GM12878 (cell line): ENCODE measurements around the gene MAD1L1. TPM values are rescaled to one million over a fixed set of nuclear protein-coding genes. Genes with fewer than 3 reads are reported as not detected.

Source experiments
- ATAC-seq: fragments of 200-7000 bp; cut with Tn5 transposase; 3 replicates; pipeline ENCODE4 v1.9.1; 2020; ENCODE audit warnings: mild to moderate bottlenecking, moderate library complexity
- BruUV-seq: library from RNA; stranded (reverse); fragments of 400-500 nt; replicated peaks from 2 replicates; lab custom pipeline; 2021; lab: Mats Ljungman, UMichigan
- CTCF ChIA-PET: fragments of 300-600 bp; sonication (Branson Sonifier 250); formaldehyde crosslinking; extraction: SDS; loops from one replicate; lab custom pipeline; 2021; ENCODE audit warnings: inconsistent platforms; lab: Yijun Ruan, JAX
- POLR2A ChIA-PET: fragments of 350-600 bp; formaldehyde crosslinking; extraction: SDS; loops from one replicate; lab custom pipeline; 2021; ENCODE audit warnings: inconsistent platforms; lab: Charles Lee
- RAD21 ChIA-PET: fragments of 300-600 bp; sonication (Branson Sonifier 250); formaldehyde crosslinking; loops from one replicate; lab custom pipeline; 2023; ENCODE audit warnings: antibody characterized with exemption; ENCODE audit not compliant: unreplicated experiment; lab: Charles Lee
- SMC1A ChIA-PET: fragments of 300-600 bp; sonication (Branson Sonifier 250); formaldehyde crosslinking; loops from one replicate; lab custom pipeline; 2023; ENCODE audit not compliant: unreplicated experiment, uncharacterized antibody; lab: Charles Lee
- DNase-seq: peaks from one replicate; pipeline ENCODE4 v3.0.0-alpha.2; 2011; ENCODE audit warnings: low read depth, low spot score
- FAIRE-seq: peaks from 3 replicates; lab custom pipeline; 2011; peaks lifted over from hg19 to GRCh38; lab: Jason Lieb, UNC
- H2AFZ ChIP-seq: 2 replicates; pipeline ENCODE4 v1.6.0; 2011; ENCODE audit warnings: low read depth, low read length, control low read depth; ENCODE audit not compliant: control insufficient read depth
- H3K27ac ChIP-seq: 2 replicates; pipeline ENCODE4 v1.5.1; 2011; ENCODE audit warnings: control low read depth; ENCODE audit not compliant: control insufficient read depth, insufficient read depth
- H3K27me3 ChIP-seq, 2 experiments: replicated peaks in 1 of 2; 2 replicates each; pipeline versions ENCODE4 v1.6.0 to v1.6.1; 2011; ENCODE audit warnings: low read length in 1 of 2; ENCODE audit not compliant: control insufficient read depth in 2 of 2, insufficient read depth in 2 of 2
- H3K36me3 ChIP-seq, 2 experiments: 2 replicates each; pipeline ENCODE4 v1.5.1; 2011; ENCODE audit warnings: low read length in 1 of 2; ENCODE audit not compliant: control insufficient read depth in 2 of 2, insufficient read depth in 2 of 2
- H3K4me1 ChIP-seq: 2 replicates; pipeline ENCODE4 v1.6.1; 2011; ENCODE audit warnings: mild to moderate bottlenecking, low read length, moderate library complexity, mixed read lengths; ENCODE audit not compliant: control insufficient read depth, insufficient read depth
- H3K4me2 ChIP-seq: 2 replicates; pipeline ENCODE4 v1.6.0; 2011; ENCODE audit warnings: control low read depth; ENCODE audit not compliant: control insufficient read depth, insufficient read depth
- H3K4me3 ChIP-seq: fragments of 200-600 bp; sonication (generic); 2 replicates; pipeline ENCODE4 v1.5.1; 2016
- H3K79me2 ChIP-seq: 2 replicates; pipeline ENCODE4 v1.6.0; 2011; ENCODE audit warnings: low read length; ENCODE audit not compliant: control insufficient read depth, insufficient read depth
- H3K9ac ChIP-seq: 2 replicates; pipeline ENCODE4 v1.8.0; 2011; ENCODE audit warnings: low read length, control low read depth, mixed read lengths; ENCODE audit not compliant: control insufficient read depth, insufficient read depth
- H3K9me3 ChIP-seq: replicated peaks from 3 replicates; pipeline ENCODE4 v1.5.1; 2011; ENCODE audit warnings: mild to moderate bottlenecking, low read length; ENCODE audit not compliant: control insufficient read depth, insufficient read depth
- H4K20me1 ChIP-seq: 2 replicates; pipeline ENCODE4 v1.6.0; 2011; ENCODE audit not compliant: control insufficient read depth, insufficient read depth
- ATF7 ChIP-seq: fragments of 450-650 bp; IDR thresholded peaks from 2 replicates; pipeline ENCODE4 v1.6.1; 2016; ENCODE audit warnings: low read depth, mild to moderate bottlenecking
- BACH1 ChIP-seq: fragments of 450-650 bp; IDR thresholded peaks from 2 replicates; pipeline ENCODE4 v1.6.1; 2017; ENCODE audit warnings: mild to moderate bottlenecking, borderline replicate concordance
- CEBPZ ChIP-seq: fragments of 150-350 bp; IDR thresholded peaks from 2 replicates; pipeline ENCODE4 v1.6.1; 2016; ENCODE audit warnings: low read depth, low read length
- CREM ChIP-seq: IDR thresholded peaks from 2 replicates; pipeline ENCODE4 v1.6.1; 2014; ENCODE audit warnings: antibody characterized with exemption, low read depth
- E2F4 ChIP-seq: IDR thresholded peaks from 2 replicates; pipeline ENCODE4 v1.6.1; 2012; ENCODE audit warnings: low read depth, low read length, improper control_type of control experiment
- ETV6 ChIP-seq, 2 experiments: fragments of 450-650 bp in 1 of 2; IDR thresholded peaks in 1 of 2; conservative IDR thresholded peaks in 1 of 2; 2 replicates each; pipeline ENCODE4 v1.6.1; 2014; ENCODE audit warnings: antibody characterized with exemption in 1 of 2, borderline replicate concordance in 1 of 2, low read depth in 1 of 2, mild to moderate bottlenecking in 1 of 2, moderate library complexity in 1 of 2
- JUNB ChIP-seq: IDR thresholded peaks from 2 replicates; pipeline ENCODE4 v1.6.1; 2016; ENCODE audit warnings: antibody characterized with exemption, mild to moderate bottlenecking
- MEF2A ChIP-seq: IDR thresholded peaks from 2 replicates; pipeline ENCODE4 v1.6.1; 2011; ENCODE audit warnings: low read depth, mild to moderate bottlenecking, low read length, moderate library complexity; ENCODE audit not compliant: insufficient read depth
- MXI1 ChIP-seq: fragments of 150-350 bp; IDR thresholded peaks from 2 replicates; pipeline ENCODE4 v1.6.1; 2011; ENCODE audit warnings: low read depth, mild to moderate bottlenecking, inconsistent platforms, low read length, improper control_type of control experiment
- MYB ChIP-seq: fragments of 150-350 bp; IDR thresholded peaks from 2 replicates; pipeline ENCODE4 v1.6.1; 2014; ENCODE audit warnings: mild to moderate bottlenecking, low read depth, low read length, borderline replicate concordance
- MYC ChIP-seq: IDR thresholded peaks from 2 replicates; pipeline ENCODE4 v1.6.1; 2011; ENCODE audit warnings: mild to moderate bottlenecking, low read length, moderate library complexity, inconsistent platforms; ENCODE audit not compliant: insufficient read depth, insufficient replicate concordance, insufficient read length, severe bottlenecking
- NFYA ChIP-seq: IDR thresholded peaks from 2 replicates; pipeline ENCODE4 v1.6.1; 2011; ENCODE audit warnings: low read depth, mild to moderate bottlenecking, low read length, improper control_type of control experiment, borderline replicate concordance
- RELA ChIP-seq: fragments of 450-650 bp; IDR thresholded peaks from 2 replicates; pipeline ENCODE4 v1.8.0; 2014; ENCODE audit warnings: borderline replicate concordance; ENCODE audit not compliant: partially characterized antibody
- SREBF1 ChIP-seq: IDR thresholded peaks from 2 replicates; pipeline ENCODE4 v1.6.1; 2012; ENCODE audit warnings: mild to moderate bottlenecking, low read length
- TARDBP ChIP-seq: IDR thresholded peaks from 2 replicates; pipeline ENCODE4 v1.6.1; 2016; ENCODE audit warnings: borderline replicate concordance
- ZNF274 ChIP-seq: IDR thresholded peaks from one replicate; pipeline ENCODE4 v1.8.0; 2011; ENCODE audit not compliant: insufficient read length, insufficient read depth
- WGBS: methylation state at CpG from one replicate; pipeline ENCODE4 v1.1.6; 2016; ENCODE audit warnings: low lambda C conversion rate; ENCODE audit not compliant: insufficient replicate concordance, insufficient coverage; ENCODE audit errors: missing lambda C conversion rate; 5-methylcytosine and 5-hydroxymethylcytosine counted together
- in situ Hi-C: fragments of 300-500 bp; cut with MboI; formaldehyde crosslinking; loops from 9 replicates; pipeline ENCODE4 v1.14.3; 2018; ENCODE audit warnings: mixed read lengths
- intact Hi-C: fragments of 100-400 bp; cut with micrococcal nuclease; formaldehyde crosslinking; loops from one replicate; pipeline ENCODE4 v1.14.2; 2022; ENCODE audit not compliant: unreplicated experiment
- polyA plus RNA-seq, 11 experiments: library from polyadenylated mRNA; depleted of rRNA in 4 of 11; unstranded in 6 of 11; stranded (reverse) in 5 of 11; fragments of >200 nt; fragmentation: Nextera tagmentation in 4 of 11; fragmentation: Illumina TruSeq in 1 of 11; extraction: Ambion mirVana in 4 of 11; extraction: Trizol in 1 of 11; gene quantifications; 1 replicate in 1 of 11; 2 replicates in 10 of 11; pipeline versions ENCODE4 v1.2.1 to v1.2.3, GENCODE V29; 2011 to 2016; ENCODE audit warnings: inconsistent platforms in 2 of 11, missing spikeins in 2 of 11, low read depth in 1 of 11
- total RNA-seq, 4 experiments: library from RNA; depleted of rRNA in 3 of 4; stranded (reverse); fragments of >200 nt in 3 of 4; fragmentation: Illumina TruSeq in 1 of 4; extraction: Trizol in 1 of 4; gene quantifications; 2 replicates each; pipeline versions ENCODE4 v1.2.1 to v1.2.3, GENCODE V29; 2013 to 2021

MAD1L1 gene
- total and polyA plus RNA-seq, 10 of the 15 experiments (the other 5 are each of a cell fraction or from before 2014, with no cell fraction given), result 2.2 to 76.8 (median 38.3) TPM

- no peak for TF ChIP-seq CEBPZ
- TF ChIP-seq, all 136 proteins: peak for 0
These were observed 260.0 kb downstream of the MAD1L1 start (continued) for GRCh38 chr7:1972744-1973143.

- SMC1A ChIA-PET, result no interaction called here
- no peak for DNase-seq
- in situ Hi-C loops, result no loop called here
- Histone ChIP-seq H3K4me1 (no peaks in the 10 kb centered on the region), H2AFZ (no peak overlapping the region), H3K36me3 (peaks cover 0 to 9% of the 10 kb centered on the region in 2 experiments; a peak in 3 of 4 replicates), H3K9ac (no peak overlapping the region), H3K4me2 (no peak overlapping the region), H3K27me3 (no peaks in the 10 kb centered on the region), H4K20me1 (no peaks in the 10 kb centered on the region), H3K4me3 (no peak overlapping the region), H3K79me2 (no peaks in the 10 kb centered on the region), H3K9me3 (no peaks in the 10 kb centered on the region; the same call in 2 of the 3 replicates), H3K27ac (no peak overlapping the region)
- no peak for FAIRE-seq
- 92% methylated on average over 15 of the region's 15 CpGs for WGBS
- CTCF ChIA-PET, result interaction anchor here (0.7 kb wide), 1 partner anchor 240 kb away, joined by 3 read pairs; no protein-coding TSS in a partner anchor
- RAD21 ChIA-PET, result no interaction called here
- no peak for ATAC-seq
- POLR2A ChIA-PET, result no interaction called here
- intact Hi-C loops, result no loop called here
- no TSS peak for BruUV-seq
- no peak for TF ChIP-seq JUNB
- no peak for TF ChIP-seq MEF2A
- TF ChIP-seq BACH1, result no peak
- TF ChIP-seq ZNF274, result no peak
- TF ChIP-seq MXI1, result no peak
- no peak for TF ChIP-seq ATF7
- TF ChIP-seq TARDBP, result no peak
- no peak for TF ChIP-seq MYB
- TF ChIP-seq CREM, result no peak
- no peak for TF ChIP-seq MYC
- no peak for TF ChIP-seq E2F4
- no peak for TF ChIP-seq RELA
- TF ChIP-seq ETV6 (conservative IDR thresholded peaks at IDR 0.05 in 1 of 2, IDR thresholded peaks at IDR 0.05 in 1 of 2; ENCODE audit: borderline replicate concordance in 1 of 2, low read depth in 1 of 2), result no peak
- TF ChIP-seq NFYA, result no peak
- TF ChIP-seq SREBF1, result no peak
These were observed 260.6 kb downstream of the MAD1L1 start for GRCh38 chr7:1971946-1972654.
